ENCODE data around the gene TMEM134.
"Not testable (repeated sequence)": the region's sequence is repeated elsewhere in the genome, so short reads cannot be mapped to it uniquely, and the experiment has no call there.

The TMEM134 gene

GRCh38 chr11:67436459-67437081, 32.5 kb downstream of the TMEM134 start:
- peak; percentile 66 for DNase-seq

- DNase-seq: no peak
These were observed 33.2 kb downstream of the TMEM134 start for GRCh38 chr11:67435727-67436458.

DNA sequence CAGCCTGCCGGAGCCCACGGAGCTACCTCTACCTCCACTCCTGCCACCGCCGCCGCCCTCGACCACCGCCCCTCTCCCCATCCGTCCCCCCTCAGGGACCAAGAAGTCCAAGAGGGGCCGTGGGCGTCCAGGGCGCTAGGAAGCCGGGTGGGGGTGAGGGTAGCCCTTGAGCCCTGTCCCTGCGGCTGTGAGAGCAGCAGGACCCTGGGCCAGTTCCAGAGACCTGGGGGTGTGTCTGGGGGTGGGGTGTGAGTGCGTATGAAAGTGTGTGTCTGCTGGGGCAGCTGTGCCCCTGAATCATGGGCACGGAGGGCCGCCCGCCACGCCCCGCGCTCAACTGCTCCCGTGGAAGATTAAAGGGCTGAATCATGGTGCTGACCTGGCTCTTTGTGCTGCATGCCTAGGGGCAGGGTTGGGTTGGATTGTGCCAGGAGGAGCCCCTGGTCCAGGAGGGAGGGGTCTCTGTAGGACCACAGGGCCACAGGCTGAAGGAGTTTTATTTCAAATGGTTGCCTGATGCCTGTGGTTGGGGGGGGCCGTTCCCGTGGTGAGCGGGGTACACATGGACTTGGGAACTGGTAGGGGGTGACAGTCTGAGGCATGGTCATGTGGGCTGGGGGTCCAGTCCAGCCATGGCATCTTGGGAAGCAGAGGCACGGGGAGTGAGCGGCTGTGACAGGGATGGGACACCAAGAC, 33.9 kb downstream of the TMEM134 start:
- no peak for DNase-seq

DNA sequence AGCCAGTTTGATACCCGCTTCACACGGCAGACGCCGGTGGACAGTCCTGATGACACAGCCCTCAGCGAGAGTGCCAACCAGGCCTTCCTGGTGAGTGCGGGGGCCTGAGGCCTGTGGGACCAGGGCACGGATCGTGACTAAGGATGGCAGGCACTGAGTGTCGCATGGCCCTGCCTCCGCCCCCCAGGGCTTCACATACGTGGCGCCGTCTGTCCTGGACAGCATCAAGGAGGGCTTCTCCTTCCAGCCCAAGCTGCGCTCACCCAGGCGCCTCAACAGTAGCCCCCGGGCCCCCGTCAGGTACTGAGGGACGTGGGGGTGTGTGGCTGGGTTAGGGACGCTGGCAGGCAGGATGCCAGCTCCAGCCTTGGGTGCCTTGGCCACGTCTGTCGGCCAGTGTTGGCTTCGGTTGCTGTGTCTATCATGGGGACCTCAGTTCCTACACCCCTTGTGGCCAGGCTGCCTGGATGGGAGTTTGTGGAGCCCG, 34.6 kb downstream of the TMEM134 start:
- DNase-seq: no peak

DNA sequence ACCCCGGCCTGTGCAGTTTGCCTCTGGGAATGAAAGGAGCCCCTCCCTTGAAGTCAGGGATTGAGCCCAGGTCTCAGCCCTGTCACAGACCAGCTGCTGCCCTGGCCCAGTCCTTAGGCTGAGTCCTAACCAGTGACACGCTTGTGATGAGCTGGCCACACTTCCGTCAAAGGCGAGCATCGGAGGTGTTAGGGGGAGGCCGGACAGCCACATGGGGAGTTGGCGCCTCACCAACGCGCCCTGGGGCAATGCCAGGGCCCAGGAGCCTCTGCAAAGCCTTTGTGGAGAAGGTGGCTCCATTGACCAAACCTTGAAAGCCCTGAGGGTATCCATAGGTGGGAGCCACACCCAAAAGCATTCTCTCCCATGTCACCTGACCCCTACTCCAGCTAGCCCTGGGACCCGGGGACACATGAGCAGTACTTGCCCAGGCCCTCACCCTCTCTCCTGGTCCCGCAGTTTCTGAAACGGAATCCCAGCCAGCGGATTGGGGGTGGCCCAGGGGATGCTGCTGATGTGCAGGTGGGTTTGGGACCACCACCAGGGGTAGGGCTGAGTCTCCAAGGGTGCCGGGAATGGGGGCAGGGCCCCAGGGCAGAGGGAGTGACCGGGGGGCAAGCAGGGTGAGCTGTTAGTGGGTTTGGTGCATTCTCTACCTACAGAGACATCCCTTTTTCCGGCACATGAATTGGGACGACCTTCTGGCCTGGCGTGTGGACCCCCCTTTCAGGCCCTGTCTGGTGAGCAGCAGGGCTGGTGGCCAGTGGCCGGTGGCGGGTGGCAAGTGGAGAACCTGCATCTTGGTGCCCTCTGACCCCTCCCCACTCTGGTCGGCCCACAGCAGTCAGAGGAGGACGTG, 35.3 kb downstream of the TMEM134 start:
- no peak for DNase-seq

DNA sequence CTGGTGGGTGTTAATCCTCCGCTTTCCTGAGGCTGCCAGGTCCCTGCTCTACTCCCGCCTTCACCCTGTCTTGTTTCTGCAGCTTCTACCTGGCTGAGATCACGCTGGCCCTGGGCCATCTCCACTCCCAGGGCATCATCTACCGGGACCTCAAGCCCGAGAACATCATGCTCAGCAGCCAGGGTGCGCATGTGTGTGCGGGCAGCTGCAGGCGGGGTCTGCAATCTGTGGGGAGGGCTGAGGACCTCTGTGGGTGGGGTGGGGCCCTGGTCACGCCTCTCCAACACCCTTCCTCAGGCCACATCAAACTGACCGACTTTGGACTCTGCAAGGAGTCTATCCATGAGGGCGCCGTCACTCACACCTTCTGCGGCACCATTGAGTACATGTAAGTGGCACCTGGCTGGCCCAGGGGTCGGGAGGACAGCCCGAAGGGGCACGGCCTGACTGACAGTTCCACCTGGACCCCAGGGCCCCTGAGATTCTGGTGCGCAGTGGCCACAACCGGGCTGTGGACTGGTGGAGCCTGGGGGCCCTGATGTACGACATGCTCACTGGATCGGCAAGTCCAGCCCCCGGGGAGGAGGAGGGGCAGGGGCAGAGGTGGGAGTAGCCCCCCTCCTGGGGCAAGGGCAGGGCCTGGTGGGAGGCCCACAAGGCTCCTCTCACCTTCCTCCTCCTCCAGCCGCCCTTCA, 36.2 kb downstream of the TMEM134 start:
- no peak for DNase-seq

DNA sequence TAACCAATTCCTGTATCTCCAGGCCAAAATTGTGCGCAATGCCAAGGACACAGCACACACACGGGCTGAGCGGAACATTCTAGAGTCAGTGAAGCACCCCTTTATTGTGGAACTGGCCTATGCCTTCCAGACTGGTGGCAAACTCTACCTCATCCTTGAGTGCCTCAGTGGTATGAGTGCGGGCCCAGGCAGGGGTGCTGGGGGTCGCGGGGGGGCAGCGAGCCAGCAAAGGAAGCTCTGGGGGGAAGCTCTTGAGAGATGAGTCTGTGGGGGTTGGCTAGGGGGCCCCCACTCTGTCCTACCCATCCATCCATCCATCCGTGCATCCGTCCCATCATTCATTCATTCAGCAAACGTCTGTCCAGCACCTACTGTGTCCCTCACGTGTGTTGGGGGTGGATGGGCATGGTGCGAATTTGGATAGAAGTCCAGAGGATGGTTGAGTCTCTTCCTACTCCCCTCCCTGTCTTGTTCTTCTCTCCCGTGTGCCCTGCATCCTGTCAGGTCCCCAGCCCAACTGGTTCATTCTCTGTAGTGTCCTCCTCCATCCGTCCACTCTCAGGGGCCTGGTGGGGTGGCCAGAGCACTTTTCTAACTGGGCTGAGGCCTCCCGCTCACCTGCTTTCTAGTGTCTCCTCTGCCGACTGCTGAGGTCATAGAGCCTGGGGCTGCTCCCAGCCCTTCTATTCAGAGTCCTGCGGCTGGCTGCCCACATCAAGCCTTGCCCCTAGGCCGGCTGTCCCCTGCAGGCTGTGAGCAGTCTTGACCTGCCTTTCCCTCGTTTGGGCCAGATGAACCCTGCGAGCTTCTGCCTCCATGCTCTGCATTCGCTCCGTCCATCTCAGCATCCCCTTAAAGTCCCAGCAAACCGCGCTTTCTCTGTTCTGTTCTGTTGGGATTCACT, 37.5 kb downstream of the TMEM134 start:
- no peak for DNase-seq

DNA sequence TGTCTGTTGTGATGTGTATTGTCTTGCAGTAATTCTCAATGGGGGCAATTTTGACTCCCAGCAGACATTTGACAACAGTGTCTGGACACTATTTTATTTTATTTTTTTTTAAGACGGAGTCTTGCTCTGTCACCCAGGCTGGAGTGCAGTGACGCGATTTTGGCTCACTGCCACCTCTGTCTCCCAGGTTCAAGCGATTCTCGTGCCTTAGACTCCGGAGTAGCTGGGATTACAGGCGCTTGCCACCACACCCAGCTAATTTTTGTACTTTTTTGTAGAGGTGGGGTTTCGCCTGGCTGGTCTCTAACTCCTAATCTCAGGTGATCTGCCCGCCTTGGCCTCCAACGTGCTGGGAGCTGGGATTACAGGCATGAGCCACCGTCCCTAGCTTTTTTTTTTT, 39.3 kb downstream of the TMEM134 start:
- no peak for DNase-seq

GRCh38 chr11:67429038-67429668, 39.9 kb downstream of the TMEM134 start:
- DNase-seq: no peak

DNA sequence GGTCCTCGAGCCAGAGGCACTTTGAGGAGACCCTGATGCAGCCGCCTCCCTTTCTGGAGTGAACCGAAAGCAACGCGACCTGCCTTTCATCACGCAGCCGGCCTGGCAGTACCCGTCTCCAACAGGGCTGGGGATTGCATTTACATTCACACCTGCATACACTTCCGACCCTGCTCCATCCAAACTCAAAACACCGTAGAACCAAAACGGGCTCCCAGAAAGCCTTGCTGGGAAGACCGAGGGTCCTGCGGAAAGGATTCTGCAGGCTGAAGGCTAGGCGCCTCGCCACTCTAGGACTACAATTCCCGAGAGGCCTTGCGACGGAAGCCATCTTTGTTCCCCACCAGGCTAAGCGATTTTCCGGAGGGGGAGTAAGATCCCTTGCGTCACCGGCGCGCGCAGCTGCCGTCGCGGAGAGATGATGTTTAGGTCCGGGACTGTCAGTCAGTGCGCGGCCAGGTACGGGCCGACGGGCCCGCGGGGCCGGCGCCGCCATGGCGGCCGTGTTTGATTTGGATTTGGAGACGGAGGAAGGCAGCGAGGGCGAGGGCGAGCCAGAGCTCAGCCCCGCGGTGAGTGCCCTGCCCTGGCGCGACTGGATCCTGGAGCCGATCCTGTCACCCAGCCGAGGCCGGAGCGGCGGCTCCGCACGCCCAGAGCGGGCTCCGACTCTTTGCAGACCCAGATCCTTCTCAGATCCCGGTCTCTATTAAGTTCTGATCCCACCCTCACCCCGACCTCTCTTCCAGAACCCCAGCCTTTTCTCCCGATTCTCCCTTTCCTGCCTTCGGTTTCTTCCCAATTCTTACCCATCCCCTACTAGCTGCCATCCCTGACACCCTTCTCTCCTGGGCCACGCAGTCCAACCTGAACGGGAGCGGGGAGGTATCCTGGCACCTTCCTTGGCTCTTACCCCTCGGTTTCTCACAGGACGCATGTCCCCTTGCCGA, 40.7 kb downstream of the TMEM134 start, which contains the start of gene RPS6KB2:
Gene RPS6KB2, plus strand, starts transcription at position 443 of the 950 bp plus-strand sequence. Its CDS starts 52 bp downstream, at position 495.
- DNase-seq: peak; percentile 100

- DNase-seq: not testable (repeated sequence)
These were observed 41.6 kb downstream of the TMEM134 start for GRCh38 chr11:67427364-67427859.

DNA sequence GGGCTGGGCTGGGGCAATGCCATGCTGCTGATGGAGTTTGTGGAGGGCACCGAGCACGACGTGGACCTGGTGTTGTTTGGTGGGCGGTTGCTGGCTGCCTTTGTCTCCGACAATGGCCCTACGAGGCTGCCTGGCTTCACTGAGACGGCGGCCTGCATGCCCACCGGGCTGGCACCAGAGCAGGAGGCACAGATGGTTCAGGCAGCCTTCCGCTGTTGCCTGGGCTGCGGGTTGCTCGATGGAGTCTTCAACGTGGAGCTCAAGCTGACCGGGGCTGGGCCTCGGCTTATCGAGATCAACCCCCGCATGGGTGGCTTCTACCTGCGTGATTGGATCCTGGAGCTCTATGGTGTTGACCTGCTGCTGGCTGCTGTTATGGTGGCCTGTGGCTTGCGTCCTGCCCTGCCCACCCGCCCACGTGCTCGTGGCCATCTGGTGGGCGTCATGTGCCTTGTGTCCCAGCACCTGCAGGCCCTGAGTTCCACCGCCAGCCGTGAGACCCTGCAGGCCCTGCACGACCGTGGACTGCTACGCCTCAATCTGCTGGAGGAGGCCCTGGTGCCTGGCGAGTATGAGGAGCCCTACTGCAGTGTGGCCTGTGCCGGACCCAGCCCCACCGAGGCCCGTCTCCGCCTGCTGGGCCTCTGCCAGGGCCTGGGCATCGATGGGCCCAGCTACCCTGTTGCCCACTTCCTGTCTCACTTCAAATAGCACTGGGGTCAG, 45.0 kb downstream of the TMEM134 start:
- DNase-seq: no peak

DNA sequence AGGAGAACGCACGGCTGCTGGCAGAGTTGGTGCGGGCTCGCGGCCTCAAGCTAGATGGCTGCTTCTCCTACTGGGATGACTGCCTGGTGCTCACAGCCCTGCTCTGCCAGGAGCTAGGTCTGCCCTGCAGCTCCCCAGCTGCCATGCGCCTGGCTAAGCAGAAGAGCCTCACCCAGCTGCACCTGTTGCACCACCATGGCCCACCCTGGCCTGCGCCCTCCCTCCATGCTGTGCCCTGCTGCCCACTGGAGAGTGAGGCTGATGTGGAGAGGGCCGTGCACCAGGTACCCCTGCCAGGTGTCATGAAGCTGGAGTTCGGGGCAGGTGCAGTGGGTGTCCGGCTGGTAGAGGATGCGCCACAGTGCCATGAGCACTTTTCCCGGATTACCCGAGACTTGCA, 45.6 kb downstream of the TMEM134 start:
- DNase-seq: no peak

GRCh38 chr11:67422891-67423290, 46.2 kb downstream of the TMEM134 start:
- no peak for DNase-seq

GRCh38 chr11:67421430-67422031, 47.5 kb downstream of the TMEM134 start:
- DNase-seq: no peak

DNA sequence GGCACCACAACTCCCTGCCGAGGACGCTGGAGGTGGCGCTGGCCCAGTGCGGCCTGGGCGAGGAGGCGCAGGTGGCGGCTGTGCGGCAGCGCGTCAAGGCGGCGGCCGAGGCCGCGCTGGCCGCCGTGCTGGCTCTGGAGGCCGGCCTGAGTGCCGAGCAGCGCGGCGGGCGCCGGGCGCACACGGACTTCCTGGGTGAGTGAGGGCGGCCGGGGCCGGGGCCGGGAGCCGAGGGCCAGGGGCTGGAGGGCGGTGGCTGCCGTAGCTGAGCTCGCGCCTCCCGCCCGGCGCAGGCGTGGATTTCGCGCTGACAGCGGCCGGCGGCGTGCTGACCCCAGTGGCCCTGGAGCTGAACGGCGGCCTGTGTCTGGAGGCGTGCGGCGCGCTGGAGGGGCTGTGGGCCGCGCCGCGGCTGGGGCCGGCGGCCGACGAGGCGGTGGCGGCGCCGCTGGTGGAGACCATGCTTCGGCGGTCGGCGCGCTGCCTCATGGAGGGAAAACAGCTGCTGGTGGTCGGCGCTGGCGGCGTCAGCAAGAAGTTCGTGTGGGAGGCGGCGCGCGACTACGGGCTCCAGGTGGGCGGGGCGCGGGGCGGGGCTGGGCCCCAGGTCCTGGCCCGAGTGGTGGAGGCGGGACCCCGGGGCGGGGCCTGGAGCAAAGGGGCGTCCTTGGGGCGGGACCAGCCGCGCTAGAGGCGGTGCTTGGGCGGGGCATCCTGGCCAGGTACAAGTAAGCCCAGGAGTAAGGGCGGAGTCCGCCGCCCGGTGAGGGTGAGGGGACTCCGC, 48.2 kb downstream of the TMEM134 start:
- peak; percentile 99 for DNase-seq

DNA sequence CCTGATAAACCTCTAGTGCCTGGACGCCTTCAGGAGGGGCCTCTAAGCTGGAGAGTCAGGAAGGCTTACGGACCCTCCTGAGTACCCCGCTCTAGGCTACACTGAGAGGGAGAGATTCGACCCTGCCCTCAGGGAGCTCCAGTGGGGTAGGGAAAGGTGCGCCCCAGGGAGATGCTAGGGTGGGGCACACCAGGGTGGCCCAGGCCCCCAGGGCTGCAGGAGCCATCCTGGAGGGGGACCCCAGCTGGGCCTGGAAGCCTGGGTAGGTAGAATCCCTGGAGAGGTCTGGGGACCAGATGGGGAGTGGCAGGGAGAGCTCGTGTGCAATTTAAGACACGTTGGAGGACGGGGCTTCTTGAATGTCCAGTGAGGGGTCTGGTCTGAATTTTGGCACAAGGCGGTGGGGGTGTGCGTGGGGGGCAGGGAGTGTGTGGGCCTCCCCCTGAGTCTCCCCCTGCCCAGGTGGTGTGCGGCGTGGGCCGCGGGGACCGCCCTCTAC, 48.9 kb downstream of the TMEM134 start:
- no peak for DNase-seq

All from activated CD4-positive, CD25-positive, alpha-beta regulatory T cell treated with anti-CD3 and anti-CD28 coated beads, Interleukin-2, amount 50 U/mL, for 72 hours (primary cell).